Activated CD4-positive, alpha-beta memory T cell treated with anti-CD3 and anti-CD28 coated beads, Interleukin-2, amount 10 ng/mL, durations not matched to agents 7 days and 5 days (primary cell): ENCODE measurements around the gene AQR. TPM values are rescaled to one million over a fixed set of nuclear protein-coding genes. Genes with fewer than 3 reads are reported as not detected.
"Not testable (repeated sequence)": the region's sequence is repeated elsewhere in the genome, so short reads cannot be mapped to it uniquely, and the experiment has no call there.

Experiments used
- CTCF ChIA-PET: fragments of 350-600 bp; sonication (Branson Sonifier 250); formaldehyde crosslinking; loops from one replicate; lab custom pipeline; 2021; ENCODE audit warnings: antibody characterized with exemption, inconsistent platforms; lab: Charles Lee
- POLR2A ChIA-PET: fragments of 350-600 bp; sonication (Branson Sonifier 250); formaldehyde crosslinking; loops from one replicate; lab custom pipeline; 2021; ENCODE audit warnings: antibody characterized with exemption; lab: Charles Lee
- DNase-seq: peaks from one replicate; pipeline ENCODE4 v3.0.0-alpha.2; 2020
- H3K27ac Mint-ChIP-seq: one replicate; pipeline ENCODE4 v1.8.0; 2021; ENCODE audit warnings: mild to moderate bottlenecking, mixed read lengths
- H3K27me3 Mint-ChIP-seq: one replicate; pipeline ENCODE4 v1.8.0; 2021; ENCODE audit warnings: mixed read lengths
- H3K36me3 Mint-ChIP-seq: one replicate; pipeline ENCODE4 v1.8.0; 2021; ENCODE audit warnings: low read depth, mixed read lengths
- H3K4me1 Mint-ChIP-seq: one replicate; pipeline ENCODE4 v1.8.0; 2021; ENCODE audit warnings: mixed read lengths
- H3K4me3 Mint-ChIP-seq: one replicate; pipeline ENCODE4 v1.8.0; 2021; ENCODE audit warnings: mild to moderate bottlenecking, mixed read lengths
- H3K9me3 Mint-ChIP-seq: one replicate; pipeline ENCODE4 v1.8.0; 2021; ENCODE audit warnings: mixed read lengths
- total RNA-seq, 2 experiments: library from RNA; stranded (reverse); gene quantifications; one replicate each; pipeline ENCODE4 v1.2.3, GENCODE V29; 2021

Gene AQR
- total RNA-seq, 2 experiments from 2014 or later, result 30.3 to 31.9 TPM

- CTCF ChIA-PET, result interaction anchor here (1.1 to 6.5 kb wide), 2 partner anchors 18 to 645 kb away, joined by 4 to 54 read pairs; partner anchors contain the start of genes AQR, NOP10 and NUTM1
- Mint-ChIP-seq H3K4me3 (peak overlapping the region; percentile 97), H3K36me3 (peaks cover 39% of the 10 kb centered on the region), H3K27me3 (peaks cover 3% of the 10 kb centered on the region), H3K9me3 (no peaks in the 10 kb centered on the region), H3K27ac (peak overlapping the region; percentile 96), H3K4me1 (peaks cover 46% of the 10 kb centered on the region)
- DNase-seq, result no peak
- POLR2A ChIA-PET, result interaction anchor here (0.9 to 8.2 kb wide), 13 partner anchors 13 to 886 kb away, joined by 3 to 193 read pairs (median 4); partner anchors contain the start of genes AQR, DPH6, EMC7 and GOLGA8B
Measured at GRCh38 chr15:34987609-34988026, 18.1 kb upstream of the AQR start.

GRCh38 chr15:34986771-34987480 is 17.4 kb upstream of the AQR start:
- Mint-ChIP-seq H3K27me3 (peaks cover 3% of the 10 kb centered on the region), H3K4me3 (peak overlapping the region; percentile 97), H3K9me3 (no peaks in the 10 kb centered on the region), H3K36me3 (peaks cover 43% of the 10 kb centered on the region), H3K4me1 (peaks cover 43% of the 10 kb centered on the region), H3K27ac (peak overlapping the region; percentile 96)
- DNase-seq, result no peak
- CTCF ChIA-PET, result interaction anchor here (6.5 kb wide), 1 partner anchor 17 kb away, joined by 54 read pairs; the partner anchor contains the start of gene AQR
- POLR2A ChIA-PET, result interaction anchor here (1.2 to 8.2 kb wide), 4 partner anchors 14 to 885 kb away, joined by 3 to 193 read pairs (median 6); partner anchors contain the start of genes AQR, EMC7, GOLGA8B and PGBD4

GRCh38 chr15:34986326-34986725 is 16.8 kb upstream of the AQR start:
- Mint-ChIP-seq H3K27ac (peak overlapping the region; percentile 96), H3K9me3 (no peaks in the 10 kb centered on the region), H3K4me1 (peaks cover 47% of the 10 kb centered on the region), H3K27me3 (peaks cover 1% of the 10 kb centered on the region), H3K4me3 (peak overlapping the region; percentile 97), H3K36me3 (peaks cover 49% of the 10 kb centered on the region)
- POLR2A ChIA-PET, result interaction anchor here (1.2 to 8.2 kb wide), 2 partner anchors 13 to 885 kb away, joined by 3 to 193 read pairs; partner anchors contain the start of genes AQR, EMC7 and PGBD4
- CTCF ChIA-PET, result interaction anchor here (1.4 to 6.5 kb wide), 2 partner anchors 14 to 17 kb away, joined by 4 to 54 read pairs; partner anchors contain the start of gene AQR
- DNase-seq, result no peak

- Mint-ChIP-seq H3K4me1 (peaks cover 47% of the 10 kb centered on the region), H3K36me3 (peaks cover 51% of the 10 kb centered on the region), H3K9me3 (no peaks in the 10 kb centered on the region), H3K27me3 (no peaks in the 10 kb centered on the region), H3K4me3 (peak overlapping the region; percentile 48), H3K27ac (peak overlapping the region; percentile 58)
- no peak for DNase-seq
- ChIA-PET CTCF (interaction anchor here (0.7 to 6.5 kb wide), 5 partner anchors 10 to 449 kb away, joined by 3 to 54 read pairs (median 4); partner anchors contain the start of gene AQR), POLR2A (interaction anchor here (0.6 to 8.2 kb wide), 2 partner anchors 12 to 562 kb away, joined by 3 to 193 read pairs; partner anchors contain the start of gene AQR)
Measured at GRCh38 chr15:34984889-34985630, 15.5 kb upstream of the AQR start.

GRCh38 chr15:34976743-34977142 is 7.2 kb upstream of the AQR start:
- POLR2A ChIA-PET, result interaction anchor here (1.1 to 12.0 kb wide), 2 partner anchors 8 to 10 kb away, joined by 3 to 193 read pairs; partner anchors contain the start of gene ZNF770
- CTCF ChIA-PET, result interaction anchor here (0.5 kb wide), 1 partner anchor 608 kb away, joined by 7 read pairs; no protein-coding TSS in a partner anchor

GRCh38 chr15:34976073-34976472 is 6.5 kb upstream of the AQR start:
- Mint-ChIP-seq H3K27me3 (no peaks in the 10 kb centered on the region), H3K4me3 (no peak overlapping the region), H3K9me3 (no peaks in the 10 kb centered on the region), H3K4me1 (peaks cover under 1% of the 10 kb centered on the region), H3K36me3 (peaks cover 6% of the 10 kb centered on the region), H3K27ac (no peak overlapping the region)
- DNase-seq, result no peak
- ChIA-PET POLR2A (interaction anchor here (12.0 kb wide), 1 partner anchor 11 kb away, joined by 193 read pairs; the partner anchor contains the start of gene ZNF770), CTCF (interaction anchor here (2.0 kb wide), 1 partner anchor 12 kb away, joined by 4 read pairs; the partner anchor contains the start of gene ZNF770)

More at GRCh38 chr15:34976743-34977142, 7.2 kb upstream of the AQR start:
- Mint-ChIP-seq H3K36me3 (peaks cover 12% of the 10 kb centered on the region), H3K4me3 (no peak overlapping the region), H3K27me3 (no peaks in the 10 kb centered on the region), H3K4me1 (peaks cover 7% of the 10 kb centered on the region), H3K27ac (no peak overlapping the region), H3K9me3 (no peaks in the 10 kb centered on the region)
- no peak for DNase-seq

GRCh38 chr15:34973512-34973911 is 4.0 kb upstream of the AQR start:
- H3K27ac Mint-ChIP-seq, result no peak overlapping the region
- POLR2A ChIA-PET, result interaction anchor here (12.0 kb wide), 1 partner anchor 13 kb away, joined by 193 read pairs; the partner anchor contains the start of gene ZNF770
- H3K9me3 Mint-ChIP-seq, result no peaks in the 10 kb centered on the region
- H3K4me3 Mint-ChIP-seq, result no peak overlapping the region
- no peak for DNase-seq
- no peaks in the 10 kb centered on the region for H3K27me3 Mint-ChIP-seq
- CTCF ChIA-PET, result no interaction called here
- H3K4me1 Mint-ChIP-seq, result peaks cover 14% of the 10 kb centered on the region
- peaks cover 11% of the 10 kb centered on the region for H3K36me3 Mint-ChIP-seq

GRCh38 chr15:34970098-34970643 is 629 bp upstream of the AQR start:
- Mint-ChIP-seq H3K4me1 (peaks cover 33% of the 10 kb centered on the region), H3K4me3 (peak overlapping the region; percentile 91), H3K27ac (peak overlapping the region; percentile 81), H3K36me3 (peaks cover 15% of the 10 kb centered on the region)
- CTCF ChIA-PET, result interaction anchor here (1.0 to 2.3 kb wide), 9 partner anchors 12 to 319 kb away, joined by 3 to 54 read pairs (median 5); partner anchors contain the start of gene ZNF770
- POLR2A ChIA-PET, result interaction anchor here (0.6 to 12.0 kb wide), 9 partner anchors 12 to 885 kb away, joined by 3 to 193 read pairs (median 3); partner anchors contain the start of genes GOLGA8B and ZNF770
- not testable (repeated sequence) for DNase-seq, H3K27me3 Mint-ChIP-seq, H3K9me3 Mint-ChIP-seq

GRCh38 chr15:34964277-34964676 is 5.3 kb downstream of the AQR start:
- H3K9me3 Mint-ChIP-seq, result no peaks in the 10 kb centered on the region
- ChIA-PET CTCF (no interaction called here), POLR2A (interaction anchor here (1.7 kb wide), 1 partner anchor 24 kb away, joined by 7 read pairs; the partner anchor contains the start of gene ZNF770)
- peaks cover 29% of the 10 kb centered on the region for H3K36me3 Mint-ChIP-seq
- peaks cover 26% of the 10 kb centered on the region for H3K4me1 Mint-ChIP-seq
- DNase-seq, result no peak
- H3K27me3 Mint-ChIP-seq, result no peaks in the 10 kb centered on the region
- no peak overlapping the region for H3K27ac Mint-ChIP-seq
- no peak overlapping the region for H3K4me3 Mint-ChIP-seq

- ChIA-PET CTCF (interaction anchor here (1.4 kb wide), 1 partner anchor 9 kb away, joined by 4 read pairs; no protein-coding TSS in a partner anchor), POLR2A (interaction anchor here (0.8 to 3.2 kb wide), 3 partner anchors 12 to 34 kb away, joined by 3 to 9 read pairs (median 3); partner anchors contain the start of genes AQR and ZNF770)
- Mint-ChIP-seq H3K4me1 (peaks cover 4% of the 10 kb centered on the region), H3K9me3 (no peaks in the 10 kb centered on the region), H3K36me3 (peaks cover 27% of the 10 kb centered on the region), H3K4me3 (no peak overlapping the region), H3K27ac (no peak overlapping the region), H3K27me3 (no peaks in the 10 kb centered on the region)
- no peak for DNase-seq
Measured at GRCh38 chr15:34953851-34954250, 15.7 kb downstream of the AQR start.

- H3K27me3 Mint-ChIP-seq, result no peaks in the 10 kb centered on the region
- no peak overlapping the region for H3K4me3 Mint-ChIP-seq
- ChIA-PET CTCF (interaction anchor here (1.4 kb wide), 1 partner anchor 8 kb away, joined by 4 read pairs; no protein-coding TSS in a partner anchor), POLR2A (interaction anchor here (3.2 kb wide), 1 partner anchor 17 kb away, joined by 9 read pairs; the partner anchor contains the start of gene AQR)
- H3K36me3 Mint-ChIP-seq, result peaks cover 35% of the 10 kb centered on the region
- no peaks in the 10 kb centered on the region for H3K9me3 Mint-ChIP-seq
- H3K4me1 Mint-ChIP-seq, result peaks cover 4% of the 10 kb centered on the region
- DNase-seq, result no peak
- H3K27ac Mint-ChIP-seq, result no peak overlapping the region
Measured at GRCh38 chr15:34952481-34952880, 17.1 kb downstream of the AQR start.
